ENCODE measurements around the gene PXT1.

GRCh38 chr6:36441307-36441894 is 1.3 kb downstream of the PXT1 start:
- TF ChIP-seq POLR2A (IDR thresholded peaks at IDR 0.05), result peak in 2 of 3 donors; percentile 57 to 61
- TF ChIP-seq, protein P1, sequence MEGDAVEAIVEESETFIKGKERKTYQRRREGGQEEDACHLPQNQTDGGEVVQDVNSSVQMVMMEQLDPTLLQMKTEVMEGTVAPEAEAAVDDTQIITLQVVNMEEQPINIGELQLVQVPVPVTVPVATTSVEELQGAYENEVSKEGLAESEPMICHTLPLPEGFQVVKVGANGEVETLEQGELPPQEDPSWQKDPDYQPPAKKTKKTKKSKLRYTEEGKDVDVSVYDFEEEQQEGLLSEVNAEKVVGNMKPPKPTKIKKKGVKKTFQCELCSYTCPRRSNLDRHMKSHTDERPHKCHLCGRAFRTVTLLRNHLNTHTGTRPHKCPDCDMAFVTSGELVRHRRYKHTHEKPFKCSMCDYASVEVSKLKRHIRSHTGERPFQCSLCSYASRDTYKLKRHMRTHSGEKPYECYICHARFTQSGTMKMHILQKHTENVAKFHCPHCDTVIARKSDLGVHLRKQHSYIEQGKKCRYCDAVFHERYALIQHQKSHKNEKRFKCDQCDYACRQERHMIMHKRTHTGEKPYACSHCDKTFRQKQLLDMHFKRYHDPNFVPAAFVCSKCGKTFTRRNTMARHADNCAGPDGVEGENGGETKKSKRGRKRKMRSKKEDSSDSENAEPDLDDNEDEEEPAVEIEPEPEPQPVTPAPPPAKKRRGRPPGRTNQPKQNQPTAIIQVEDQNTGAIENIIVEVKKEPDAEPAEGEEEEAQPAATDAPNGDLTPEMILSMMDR (IDR thresholded peaks at IDR 0.05), result no peak

All from body of pancreas (tissue), 4 donors.